Liver (tissue), 9 donors: ENCODE data around the gene CRY1. TPM values are rescaled to one million over a fixed set of nuclear protein-coding genes. Genes with fewer than 3 reads are reported as not detected.

Source experiments
- DNase-seq: peaks from one replicate; pipeline ENCODE4 v3.0.0-alpha.2; 2017; ENCODE audit warnings: low spot score
- H3K27ac ChIP-seq, 2 donors: one replicate each; pipeline ENCODE4 v1.7.0; 2013; ENCODE audit warnings: inconsistent platforms in 2 of 2, low read length in 2 of 2, control low read depth in 1 of 2, low read depth in 1 of 2, mild to moderate bottlenecking in 1 of 2
- H3K27me3 ChIP-seq, 4 donors: one replicate each; pipeline versions ENCODE4 v1.6.1 to v1.7.0; 2013; ENCODE audit warnings: low read length in 3 of 4, inconsistent platforms in 1 of 4, mild to moderate bottlenecking in 1 of 4, moderate library complexity in 1 of 4; ENCODE audit not compliant: control insufficient read depth in 4 of 4, insufficient read depth in 4 of 4
- H3K36me3 ChIP-seq, 4 donors: one replicate each; pipeline versions ENCODE4 v1.6.1 to v1.7.0; 2013; ENCODE audit warnings: low read length in 3 of 4, mild to moderate bottlenecking in 3 of 4, low read depth in 1 of 4, moderate library complexity in 1 of 4; ENCODE audit not compliant: control insufficient read depth in 4 of 4, insufficient read depth in 3 of 4
- H3K4me1 ChIP-seq, 4 donors: one replicate each; pipeline versions ENCODE4 v1.6.1 to v1.7.0; 2013; ENCODE audit warnings: low read length in 3 of 4, mild to moderate bottlenecking in 3 of 4, moderate library complexity in 1 of 4; ENCODE audit not compliant: control insufficient read depth in 4 of 4, insufficient read depth in 4 of 4
- H3K4me3 ChIP-seq, 3 donors: one replicate each; pipeline versions ENCODE4 v1.6.1 to v1.7.0; 2013; ENCODE audit warnings: low read length in 3 of 3, control low read depth in 1 of 3, low read depth in 1 of 3, mild to moderate bottlenecking in 1 of 3
- H3K9ac ChIP-seq, 2 donors: one replicate each; pipeline ENCODE4 v1.7.0; 2013; ENCODE audit warnings: low read length in 2 of 2, mild to moderate bottlenecking in 2 of 2, moderate library complexity in 2 of 2, control low read depth in 1 of 2, low read depth in 1 of 2
- H3K9me3 ChIP-seq, 4 donors: one replicate each; pipeline versions ENCODE4 v1.6.1 to v1.7.0; 2013; ENCODE audit warnings: low read length in 3 of 4; ENCODE audit not compliant: control insufficient read depth in 4 of 4
- CTCF ChIP-seq: fragments of 150-350 bp; IDR thresholded peaks from 2 replicates; pipeline ENCODE4 v1.5.1; 2017; ENCODE audit warnings: improper control_type of control experiment, low read depth, low read length; ENCODE audit not compliant: missing input control
- EGR1 ChIP-seq, 2 donors: IDR thresholded peaks; 2 replicates each; pipeline ENCODE4 v1.6.1; 2016 to 2018; ENCODE audit warnings: antibody characterized with exemption in 2 of 2, low read depth in 2 of 2
- FOXA1 ChIP-seq: IDR thresholded peaks from 2 replicates; pipeline ENCODE4 v1.6.1; 2016; ENCODE audit warnings: antibody characterized with exemption
- GABPA ChIP-seq, 2 donors: IDR thresholded peaks in 1 of 2; conservative IDR thresholded peaks in 1 of 2; 2 replicates each; pipeline ENCODE4 v1.6.1; 2016; ENCODE audit warnings: antibody characterized with exemption in 2 of 2, mild to moderate bottlenecking in 1 of 2, moderate library complexity in 1 of 2
- HNF4A ChIP-seq, 2 donors: conservative IDR thresholded peaks; 2 replicates each; pipeline ENCODE4 v1.6.1; 2016; ENCODE audit warnings: antibody characterized with exemption in 2 of 2, mild to moderate bottlenecking in 2 of 2
- HNF4G ChIP-seq: IDR thresholded peaks from 2 replicates; pipeline ENCODE4 v1.6.1; 2016; ENCODE audit warnings: antibody characterized with exemption
- JUND ChIP-seq, 2 donors: IDR thresholded peaks; 2 replicates each; pipeline ENCODE4 v1.6.1; 2016; ENCODE audit warnings: antibody characterized with exemption in 2 of 2
- NR2F2 ChIP-seq: IDR thresholded peaks from 2 replicates; pipeline ENCODE4 v1.6.1; 2016; ENCODE audit warnings: antibody characterized with exemption
- RAD21 ChIP-seq, 2 donors: IDR thresholded peaks; 2 replicates each; pipeline ENCODE4 v1.6.1; 2016; ENCODE audit warnings: antibody characterized with exemption in 2 of 2, mild to moderate bottlenecking in 2 of 2
- REST ChIP-seq: IDR thresholded peaks from 2 replicates; pipeline ENCODE4 v1.6.1; 2016; ENCODE audit warnings: antibody characterized with exemption, mild to moderate bottlenecking
- TAF1 ChIP-seq: conservative IDR thresholded peaks from 2 replicates; pipeline ENCODE4 v1.6.1; 2016; ENCODE audit warnings: antibody characterized with exemption, mild to moderate bottlenecking
- YY1 ChIP-seq: IDR thresholded peaks from 2 replicates; pipeline ENCODE4 v1.6.1; 2016; ENCODE audit warnings: antibody characterized with exemption, mild to moderate bottlenecking
- ZBTB33 ChIP-seq: IDR thresholded peaks from 2 replicates; pipeline ENCODE4 v1.6.1; 2016; ENCODE audit warnings: antibody characterized with exemption
- WGBS: extraction: QIAGEN DNeasy Blood & Tissue Kit; methylation state at CpG from one replicate; pipeline ENCODE4 v1.1.7; 2013; 5-methylcytosine and 5-hydroxymethylcytosine counted together
- polyA plus RNA-seq, 2 donors: library from polyadenylated mRNA; stranded (reverse) in 1 of 2; unstranded in 1 of 2; fragments of 200-250 nt in 1 of 2; fragments of >200 nt in 1 of 2; fragmentation: Nextera tagmentation in 1 of 2; extraction: Ambion mirVana in 1 of 2; gene quantifications; one replicate each; pipeline versions ENCODE4 v1.2.1 to v1.2.3, GENCODE V29; 2013 to 2015
- total RNA-seq, 2 donors: library from RNA; depleted of rRNA; stranded (reverse); fragments of >200 nt; gene quantifications; one replicate each; pipeline ENCODE4 v1.2.3, GENCODE V29; 2014
- TF ChIP-seq, protein P1 (sequence below): IDR thresholded peaks from 2 replicates; pipeline ENCODE4 v1.6.1; 2016; ENCODE audit warnings: antibody characterized with exemption
- donor health status: healthy.
- donor health status: healthy.
- donor health status: healthy.
- donor health status: healthy.
- donor health status: healthy.

CRY1 gene
- total and polyA plus RNA-seq, 4 donors = 5.7 to 16.6 (median 10.1) TPM

- TF ChIP-seq TAF1 (no peak), FOXA1 (no peak), NR2F2 (no peak), CTCF (no peak), HNF4A (conservative IDR thresholded peaks at IDR 0.05) (no peak), HNF4G (no peak), JUND (IDR thresholded peaks at IDR 0.05) (no peak), ZBTB33 (no peak), RAD21 (IDR thresholded peaks at IDR 0.05) (no peak), REST (no peak), YY1 (no peak)
- TF ChIP-seq, protein P1, sequence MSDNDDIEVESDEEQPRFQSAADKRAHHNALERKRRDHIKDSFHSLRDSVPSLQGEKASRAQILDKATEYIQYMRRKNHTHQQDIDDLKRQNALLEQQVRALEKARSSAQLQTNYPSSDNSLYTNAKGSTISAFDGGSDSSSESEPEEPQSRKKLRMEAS = no peak
- Histone ChIP-seq H3K4me1 (peaks cover 0 to 26% (median 5%) of the 10 kb centered on the region in 4 donors), H3K9me3 (no peaks in the 10 kb centered on the region), H3K9ac (peak overlapping the region; percentile 46 to 53), H3K27me3 (no peaks in the 10 kb centered on the region), H3K27ac (peak overlapping the region; percentile 98 to 100), H3K4me3 (peak overlapping the region in 2 of 3 donors; percentile 82 to 84), H3K36me3 (no peaks in the 10 kb centered on the region)
- WGBS = 44% methylated on average over 4 of the region's 4 CpGs
- no peak for DNase-seq
Observed at GRCh38 chr12:107091381-107091780, 2.0 kb downstream of the CRY1 start.

DNA sequence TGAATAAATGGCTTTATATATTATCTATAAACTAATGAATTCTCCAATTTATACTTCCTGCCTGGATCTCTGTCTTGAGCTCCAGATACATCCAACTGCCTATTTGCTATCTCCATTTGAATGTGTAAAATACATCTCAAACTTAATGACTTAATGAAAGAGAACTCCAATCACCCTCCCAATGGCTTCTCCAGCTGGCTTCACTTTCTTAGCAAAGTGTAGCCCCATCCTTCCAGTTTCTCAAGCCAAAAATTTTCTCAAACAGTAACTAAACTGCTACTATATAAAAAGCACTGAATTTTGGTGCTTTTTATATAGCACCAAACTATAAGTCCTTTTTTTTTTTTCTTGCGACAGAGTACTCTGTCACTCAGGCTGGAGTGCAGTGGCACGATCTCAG, 2.6 kb downstream of the CRY1 start:
- Histone ChIP-seq H3K27ac (no peak overlapping the region), H3K4me1 (peaks cover 0 to 26% (median 5%) of the 10 kb centered on the region in 4 donors), H3K9ac (no peak overlapping the region), H3K4me3 (no peak overlapping the region), H3K27me3 (no peaks in the 10 kb centered on the region), H3K9me3 (no peaks in the 10 kb centered on the region), H3K36me3 (no peaks in the 10 kb centered on the region)
- no peak for DNase-seq
- TF ChIP-seq, protein P1 = no peak
- TF ChIP-seq EGR1 (IDR thresholded peaks at IDR 0.05; ENCODE audit: low read depth in 2 of 2) = no peak
- TF ChIP-seq GABPA (IDR thresholded peaks at IDR 0.05 in 1 of 2, conservative IDR thresholded peaks at IDR 0.05 in 1 of 2) = no peak
- no peak for TF ChIP-seq HNF4A (conservative IDR thresholded peaks at IDR 0.05)
- 89% methylated on average over 2 of the region's 2 CpGs for WGBS
